Ishikawa (cell line): ENCODE measurements around the gene RAD51AP2.

ENCODE experiments used
- CEBPB ChIP-seq: IDR thresholded peaks from 2 replicates; pipeline ENCODE4 v1.6.1; 2012
- EP300 ChIP-seq: IDR thresholded peaks from 2 replicates; pipeline ENCODE4 v1.6.1; 2012; ENCODE audit warnings: borderline replicate concordance
- FOXM1 ChIP-seq: IDR thresholded peaks from 2 replicates; pipeline ENCODE4 v1.6.1; 2012; ENCODE audit warnings: low read depth, borderline replicate concordance
- REST ChIP-seq: IDR thresholded peaks from 2 replicates; pipeline ENCODE4 v1.6.1; 2012; ENCODE audit warnings: low read depth, mild to moderate bottlenecking

GRCh38 chr2:17476830-17477229 lies 41.4 kb downstream of the RAD51AP2 start:
- TF ChIP-seq REST (no peak), EP300 (no peak), FOXM1 (no peak), CEBPB (no peak)
